ENCODE measurements around the gene MRPL53. TPM values are rescaled to one million over a fixed set of nuclear protein-coding genes. Genes with fewer than 3 reads are reported as not detected.
A peak's percentile ranks its signal among the peaks of the same experiment; 100 is the strongest.

MRPL53 gene
- total and polyA plus RNA-seq, 2 of the 13 experiments (the other 11 are each of a cell fraction or from before 2014, with no cell fraction given) = 34.3 to 51.9 TPM

DNA sequence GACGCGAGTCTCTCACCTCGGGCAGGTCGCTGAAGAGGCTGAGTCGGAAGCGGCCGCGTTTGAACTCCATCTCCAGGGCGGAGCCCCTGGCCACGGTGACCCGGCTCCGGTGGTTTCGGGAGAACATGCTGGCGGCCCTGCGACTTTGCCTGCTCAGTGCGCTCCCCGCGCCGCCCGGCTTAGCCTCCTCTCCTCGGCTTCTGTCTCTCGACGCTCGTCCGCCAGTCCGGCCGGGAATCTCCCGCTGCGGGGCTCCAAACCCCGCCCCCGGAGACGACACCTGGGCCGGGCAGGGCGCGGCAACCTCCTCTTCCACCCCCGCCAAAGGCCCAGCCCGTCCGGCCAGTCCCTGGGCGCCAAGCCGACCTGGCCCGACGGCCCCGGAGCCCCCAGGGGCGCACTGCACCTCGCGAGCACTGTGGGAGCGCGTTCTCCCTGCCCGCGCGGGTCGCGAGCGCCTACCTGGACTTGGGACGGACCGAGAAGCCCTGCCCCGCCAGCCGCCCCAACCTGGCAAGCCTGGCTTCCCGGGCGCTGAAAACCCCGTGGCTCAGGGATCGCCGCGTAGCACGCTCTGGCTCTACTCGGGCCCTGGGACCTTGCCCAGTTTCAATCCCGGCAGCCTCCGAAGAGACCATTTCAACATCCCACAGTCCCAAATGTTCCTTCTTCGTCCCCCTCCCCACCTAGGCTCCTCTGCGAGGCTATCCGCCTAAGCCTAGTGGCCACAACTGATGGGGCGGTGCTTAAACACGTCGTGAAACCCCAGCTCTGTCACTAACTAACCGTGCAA lies 30.6 kb downstream of the MRPL53 start, which contains the start of gene RTKN (continued):
- TF ChIP-seq MEIS2 (CRISPR knock-in tag; IDR thresholded peaks at IDR 0.05) = peak; percentile 10; the same call in 1 of the 2 replicates
- TF ChIP-seq SUZ12 (IDR thresholded peaks at IDR 0.05; ENCODE audit: low read depth, low read length) = no peak
- TF ChIP-seq ETS1 (CRISPR knock-in tag; IDR thresholded peaks at IDR 0.05) = peak; percentile 66; the same call in 1 of the 2 replicates
- TF ChIP-seq, protein P1, sequence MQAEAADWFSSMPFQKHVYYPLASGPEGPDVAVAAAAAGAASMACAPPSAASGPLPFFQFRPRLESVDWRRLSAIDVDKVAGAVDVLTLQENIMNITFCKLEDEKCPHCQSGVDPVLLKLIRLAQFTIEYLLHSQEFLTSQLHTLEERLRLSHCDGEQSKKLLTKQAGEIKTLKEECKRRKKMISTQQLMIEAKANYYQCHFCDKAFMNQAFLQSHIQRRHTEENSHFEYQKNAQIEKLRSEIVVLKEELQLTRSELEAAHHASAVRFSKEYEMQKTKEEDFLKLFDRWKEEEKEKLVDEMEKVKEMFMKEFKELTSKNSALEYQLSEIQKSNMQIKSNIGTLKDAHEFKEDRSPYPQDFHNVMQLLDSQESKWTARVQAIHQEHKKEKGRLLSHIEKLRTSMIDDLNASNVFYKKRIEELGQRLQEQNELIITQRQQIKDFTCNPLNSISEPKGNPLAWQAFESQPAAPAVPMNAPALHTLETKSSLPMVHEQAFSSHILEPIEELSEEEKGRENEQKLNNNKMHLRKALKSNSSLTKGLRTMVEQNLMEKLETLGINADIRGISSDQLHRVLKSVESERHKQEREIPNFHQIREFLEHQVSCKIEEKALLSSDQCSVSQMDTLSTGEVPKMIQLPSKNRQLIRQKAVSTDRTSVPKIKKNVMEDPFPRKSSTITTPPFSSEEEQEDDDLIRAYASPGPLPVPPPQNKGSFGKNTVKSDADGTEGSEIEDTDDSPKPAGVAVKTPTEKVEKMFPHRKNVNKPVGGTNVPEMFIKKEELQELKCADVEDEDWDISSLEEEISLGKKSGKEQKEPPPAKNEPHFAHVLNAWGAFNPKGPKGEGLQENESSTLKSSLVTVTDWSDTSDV (CRISPR knock-in tag; IDR thresholded peaks at IDR 0.05) = no peak
- peak; percentile 91 for TF ChIP-seq ZFX (CRISPR knock-in tag; IDR thresholded peaks at IDR 0.05; ENCODE audit: low read depth)
- TF ChIP-seq ZNF678 (CRISPR knock-in tag; IDR thresholded peaks at IDR 0.05) = peak; percentile 99
- TF ChIP-seq MAF1 (CRISPR knock-in tag; IDR thresholded peaks at IDR 0.05; ENCODE audit: borderline replicate concordance) = peak; percentile 47; the same call in 1 of the 2 replicates
- TF ChIP-seq ZNF207 (IDR thresholded peaks at IDR 0.05; ENCODE audit: borderline replicate concordance) = no peak
- TF ChIP-seq, protein P2, sequence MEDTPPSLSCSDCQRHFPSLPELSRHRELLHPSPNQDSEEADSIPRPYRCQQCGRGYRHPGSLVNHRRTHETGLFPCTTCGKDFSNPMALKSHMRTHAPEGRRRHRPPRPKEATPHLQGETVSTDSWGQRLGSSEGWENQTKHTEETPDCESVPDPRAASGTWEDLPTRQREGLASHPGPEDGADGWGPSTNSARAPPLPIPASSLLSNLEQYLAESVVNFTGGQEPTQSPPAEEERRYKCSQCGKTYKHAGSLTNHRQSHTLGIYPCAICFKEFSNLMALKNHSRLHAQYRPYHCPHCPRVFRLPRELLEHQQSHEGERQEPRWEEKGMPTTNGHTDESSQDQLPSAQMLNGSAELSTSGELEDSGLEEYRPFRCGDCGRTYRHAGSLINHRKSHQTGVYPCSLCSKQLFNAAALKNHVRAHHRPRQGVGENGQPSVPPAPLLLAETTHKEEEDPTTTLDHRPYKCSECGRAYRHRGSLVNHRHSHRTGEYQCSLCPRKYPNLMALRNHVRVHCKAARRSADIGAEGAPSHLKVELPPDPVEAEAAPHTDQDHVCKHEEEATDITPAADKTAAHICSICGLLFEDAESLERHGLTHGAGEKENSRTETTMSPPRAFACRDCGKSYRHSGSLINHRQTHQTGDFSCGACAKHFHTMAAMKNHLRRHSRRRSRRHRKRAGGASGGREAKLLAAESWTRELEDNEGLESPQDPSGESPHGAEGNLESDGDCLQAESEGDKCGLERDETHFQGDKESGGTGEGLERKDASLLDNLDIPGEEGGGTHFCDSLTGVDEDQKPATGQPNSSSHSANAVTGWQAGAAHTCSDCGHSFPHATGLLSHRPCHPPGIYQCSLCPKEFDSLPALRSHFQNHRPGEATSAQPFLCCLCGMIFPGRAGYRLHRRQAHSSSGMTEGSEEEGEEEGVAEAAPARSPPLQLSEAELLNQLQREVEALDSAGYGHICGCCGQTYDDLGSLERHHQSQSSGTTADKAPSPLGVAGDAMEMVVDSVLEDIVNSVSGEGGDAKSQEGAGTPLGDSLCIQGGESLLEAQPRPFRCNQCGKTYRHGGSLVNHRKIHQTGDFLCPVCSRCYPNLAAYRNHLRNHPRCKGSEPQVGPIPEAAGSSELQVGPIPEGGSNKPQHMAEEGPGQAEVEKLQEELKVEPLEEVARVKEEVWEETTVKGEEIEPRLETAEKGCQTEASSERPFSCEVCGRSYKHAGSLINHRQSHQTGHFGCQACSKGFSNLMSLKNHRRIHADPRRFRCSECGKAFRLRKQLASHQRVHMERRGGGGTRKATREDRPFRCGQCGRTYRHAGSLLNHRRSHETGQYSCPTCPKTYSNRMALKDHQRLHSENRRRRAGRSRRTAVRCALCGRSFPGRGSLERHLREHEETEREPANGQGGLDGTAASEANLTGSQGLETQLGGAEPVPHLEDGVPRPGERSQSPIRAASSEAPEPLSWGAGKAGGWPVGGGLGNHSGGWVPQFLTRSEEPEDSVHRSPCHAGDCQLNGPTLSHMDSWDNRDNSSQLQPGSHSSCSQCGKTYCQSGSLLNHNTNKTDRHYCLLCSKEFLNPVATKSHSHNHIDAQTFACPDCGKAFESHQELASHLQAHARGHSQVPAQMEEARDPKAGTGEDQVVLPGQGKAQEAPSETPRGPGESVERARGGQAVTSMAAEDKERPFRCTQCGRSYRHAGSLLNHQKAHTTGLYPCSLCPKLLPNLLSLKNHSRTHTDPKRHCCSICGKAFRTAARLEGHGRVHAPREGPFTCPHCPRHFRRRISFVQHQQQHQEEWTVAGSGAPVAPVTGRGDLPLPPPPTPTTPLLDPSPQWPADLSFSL (CRISPR knock-in tag; IDR thresholded peaks at IDR 0.05) = 0 out of 2 replicates have a peak, but pooled peaks have one; percentile 0
- peak; percentile 24; the same call in 1 of the 2 replicates for TF ChIP-seq CBX5 (CRISPR knock-in tag; IDR thresholded peaks at IDR 0.05; ENCODE audit: borderline replicate concordance)
- TF ChIP-seq ZFP36L1 (CRISPR knock-in tag; IDR thresholded peaks at IDR 0.05) = peak; percentile 85; the same call in 1 of the 2 replicates
- peak; percentile 8 for TF ChIP-seq TAF15 (IDR thresholded peaks at IDR 0.05; ENCODE audit: low read depth, low read length, poor library complexity, severe bottlenecking)
- no peak for TF ChIP-seq HOMEZ (CRISPR knock-in tag; IDR thresholded peaks at IDR 0.05; ENCODE audit: low read depth)
- peak; percentile 38 for TF ChIP-seq JARID2 (CRISPR knock-in tag; IDR thresholded peaks at IDR 0.05; ENCODE audit: insufficient replicate concordance)
- TF ChIP-seq KLF13 (CRISPR knock-in tag; IDR thresholded peaks at IDR 0.05) = no peak
- TF ChIP-seq NPAS2 (CRISPR knock-in tag; IDR thresholded peaks at IDR 0.05; ENCODE audit: borderline replicate concordance) = no peak

Data from HepG2 (cell line).